HG02678 (cell line): ENCODE data around the gene RETREG1.
"Not testable (repeated sequence)": the region's sequence is repeated elsewhere in the genome, so short reads cannot be mapped to it uniquely, and the experiment has no call there.

ENCODE experiments used
- ATAC-seq: cut with Tn5 transposase; IDR thresholded peaks from one replicate; pipeline ENCODE4 v1.9.1; 2021; ENCODE audit warnings: mild to moderate bottlenecking, moderate library complexity; ENCODE audit not compliant: unreplicated experiment

RETREG1 gene

GRCh38 chr5:16493261-16493660 lies 123.5 kb downstream of the RETREG1 start:
- ATAC-seq = no peak

DNA sequence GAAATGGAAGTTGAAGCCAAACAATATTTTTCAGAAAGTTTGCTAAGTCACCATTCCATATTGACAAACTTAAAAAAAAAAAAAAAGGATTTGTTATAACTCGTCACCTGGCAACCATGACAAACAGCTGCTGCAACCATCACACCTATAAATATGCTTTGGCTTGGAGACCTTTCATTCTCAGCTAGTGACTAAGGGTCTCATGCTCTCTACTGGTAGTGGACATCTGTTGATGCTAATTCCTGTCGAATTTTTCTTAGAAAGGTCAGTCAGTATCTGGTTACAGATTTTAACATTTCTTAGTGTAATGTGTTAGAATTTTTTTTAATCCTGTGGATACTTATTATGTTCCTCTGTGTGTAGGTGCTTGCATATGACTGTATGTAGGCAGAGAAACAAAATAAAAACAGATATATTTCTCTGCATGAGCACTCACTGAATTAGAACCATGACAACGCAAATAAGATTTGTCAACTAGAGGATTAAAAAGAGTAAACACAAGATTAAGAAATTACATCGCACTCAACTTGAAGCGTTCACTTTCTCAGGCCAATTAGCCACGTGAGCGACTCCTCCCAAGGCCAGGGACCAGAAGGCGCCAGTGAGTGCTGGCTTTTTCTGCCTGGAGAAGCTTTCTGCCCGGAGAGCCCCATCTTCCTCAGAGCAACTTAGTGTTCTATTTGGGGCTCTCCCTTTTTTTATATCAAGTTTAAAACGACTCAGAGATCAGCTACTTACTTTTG lies 124.2 kb downstream of the RETREG1 start:
- ATAC-seq = no peak

DNA sequence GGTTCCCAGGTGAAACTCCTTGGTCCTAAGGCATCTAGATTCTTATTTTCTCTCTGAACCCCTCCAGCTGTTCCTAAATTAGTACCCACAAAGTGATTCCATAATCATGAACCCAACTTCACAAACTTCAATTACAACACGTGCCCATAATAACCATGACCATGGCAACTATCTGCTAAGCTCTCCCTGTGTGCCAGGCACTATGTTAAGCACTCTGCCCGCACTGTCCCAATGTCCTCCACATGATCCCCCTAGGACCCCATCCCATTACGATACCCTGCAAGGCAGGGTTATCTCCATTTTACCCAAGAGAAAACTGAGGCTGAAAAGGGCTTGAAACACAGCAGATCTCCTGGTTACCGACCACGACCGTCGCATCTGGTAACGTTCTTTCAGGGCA lies 125.9 kb downstream of the RETREG1 start:
- ATAC-seq = no peak

GRCh38 chr5:16489322-16489791 lies 127.4 kb downstream of the RETREG1 start:
- ATAC-seq = no peak

- no peak for ATAC-seq
Observed at GRCh38 chr5:16487456-16487855, 129.3 kb downstream of the RETREG1 start.

- ATAC-seq = no peak
Observed at GRCh38 chr5:16486711-16487111, 130.1 kb downstream of the RETREG1 start.

DNA sequence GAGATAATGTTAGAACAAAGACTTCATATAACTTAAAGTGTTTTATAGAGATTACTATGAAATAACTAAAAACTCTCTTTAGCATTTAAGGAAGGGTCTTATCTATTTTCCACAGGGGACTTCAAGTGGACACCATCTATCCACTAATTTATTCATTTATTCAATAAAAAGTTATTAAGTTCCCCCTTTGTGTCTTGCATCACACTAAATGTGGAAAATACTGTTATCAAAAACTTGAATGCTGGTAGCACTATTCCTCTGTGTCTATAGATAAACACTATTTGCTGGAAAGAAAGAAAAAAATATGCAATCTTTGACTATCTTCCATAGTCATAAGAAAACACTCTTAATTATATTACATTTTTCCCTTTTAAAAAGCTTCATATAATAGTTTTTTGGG lies 131.1 kb downstream of the RETREG1 start:
- no peak for ATAC-seq

DNA sequence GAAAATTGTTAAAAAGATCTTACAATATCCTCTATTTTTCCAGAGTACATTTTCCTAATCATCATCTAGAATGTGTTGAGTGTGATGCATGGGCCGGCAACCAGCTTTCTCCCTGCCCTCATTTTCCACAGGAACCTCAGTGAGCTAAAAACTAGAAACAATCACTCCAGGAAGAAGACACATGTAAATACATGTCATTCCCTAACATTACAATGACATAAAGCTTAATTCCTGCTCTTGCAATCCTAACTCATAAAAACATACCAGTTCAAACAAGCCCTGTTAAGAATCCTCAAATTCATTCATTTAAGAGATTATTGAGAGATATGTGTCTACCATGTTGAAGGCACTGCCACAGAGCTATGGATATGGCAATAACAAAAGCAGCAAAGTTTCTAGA lies 132.7 kb downstream of the RETREG1 start:
- ATAC-seq = no peak

- no peak for ATAC-seq
Observed at GRCh38 chr5:16483361-16483760, 133.4 kb downstream of the RETREG1 start.

GRCh38 chr5:16482891-16483290 lies 133.9 kb downstream of the RETREG1 start:
- no peak for ATAC-seq

- ATAC-seq = no peak
Observed at GRCh38 chr5:16480821-16481538, 135.8 kb downstream of the RETREG1 start.

DNA sequence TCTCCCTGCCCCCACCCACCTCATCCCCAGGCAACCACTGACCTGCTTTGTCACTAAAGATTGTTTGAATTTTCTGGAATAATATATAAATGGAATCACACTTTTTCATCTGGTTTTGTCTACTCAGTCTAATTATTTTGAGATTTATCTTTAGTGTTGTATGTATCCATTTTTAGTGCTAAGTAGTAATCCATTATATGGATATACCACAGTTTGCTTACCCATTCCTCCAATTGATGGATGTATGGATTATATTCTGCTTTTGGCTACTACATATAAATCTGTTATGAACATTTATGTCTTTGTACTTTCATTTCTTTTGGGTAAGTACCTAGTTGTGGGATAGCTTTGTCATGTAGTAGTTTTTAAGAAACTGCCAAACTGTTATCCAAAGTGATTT lies 136.7 kb downstream of the RETREG1 start:
- ATAC-seq = no peak

DNA sequence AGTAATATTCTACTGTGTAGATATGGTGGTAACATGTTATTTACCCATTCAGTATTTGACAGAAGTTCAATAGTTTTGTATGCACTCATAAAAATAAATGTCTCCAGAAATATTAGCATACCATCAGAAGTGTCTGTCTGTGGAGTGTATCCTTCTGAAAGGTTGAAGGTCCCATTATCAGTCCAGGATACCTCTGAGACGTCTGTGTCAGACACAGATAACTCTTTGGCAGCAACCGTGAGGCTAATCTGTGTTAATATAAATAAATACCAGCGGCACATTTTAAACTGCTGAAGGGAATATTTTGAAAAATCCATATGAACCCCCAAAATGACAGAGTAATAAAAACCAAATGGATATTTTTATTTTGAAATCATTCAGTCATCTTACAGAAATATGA lies 139.3 kb downstream of the RETREG1 start:
- no peak for ATAC-seq

GRCh38 chr5:16476417-16476816 lies 140.4 kb downstream of the RETREG1 start:
- not testable (repeated sequence) for ATAC-seq

DNA sequence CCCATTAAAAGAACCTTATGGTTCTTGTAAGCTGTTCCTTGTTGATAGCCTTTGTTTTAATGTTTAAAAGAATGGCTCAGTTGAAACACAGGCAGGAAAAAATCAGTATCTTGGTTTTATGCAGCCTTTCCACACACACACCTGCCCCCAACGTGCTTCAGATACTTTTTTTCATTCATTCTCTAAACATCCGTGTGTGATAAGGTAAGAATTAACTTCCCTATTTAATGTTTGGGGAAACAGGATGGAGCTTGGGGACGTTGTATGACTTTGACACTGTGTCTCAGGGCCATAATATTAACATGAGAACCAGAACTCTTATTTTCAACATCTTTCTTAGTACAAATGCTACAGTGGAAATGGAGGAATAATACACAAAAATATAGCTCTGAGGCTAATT lies 145.4 kb downstream of the RETREG1 start:
- no peak for ATAC-seq

DNA sequence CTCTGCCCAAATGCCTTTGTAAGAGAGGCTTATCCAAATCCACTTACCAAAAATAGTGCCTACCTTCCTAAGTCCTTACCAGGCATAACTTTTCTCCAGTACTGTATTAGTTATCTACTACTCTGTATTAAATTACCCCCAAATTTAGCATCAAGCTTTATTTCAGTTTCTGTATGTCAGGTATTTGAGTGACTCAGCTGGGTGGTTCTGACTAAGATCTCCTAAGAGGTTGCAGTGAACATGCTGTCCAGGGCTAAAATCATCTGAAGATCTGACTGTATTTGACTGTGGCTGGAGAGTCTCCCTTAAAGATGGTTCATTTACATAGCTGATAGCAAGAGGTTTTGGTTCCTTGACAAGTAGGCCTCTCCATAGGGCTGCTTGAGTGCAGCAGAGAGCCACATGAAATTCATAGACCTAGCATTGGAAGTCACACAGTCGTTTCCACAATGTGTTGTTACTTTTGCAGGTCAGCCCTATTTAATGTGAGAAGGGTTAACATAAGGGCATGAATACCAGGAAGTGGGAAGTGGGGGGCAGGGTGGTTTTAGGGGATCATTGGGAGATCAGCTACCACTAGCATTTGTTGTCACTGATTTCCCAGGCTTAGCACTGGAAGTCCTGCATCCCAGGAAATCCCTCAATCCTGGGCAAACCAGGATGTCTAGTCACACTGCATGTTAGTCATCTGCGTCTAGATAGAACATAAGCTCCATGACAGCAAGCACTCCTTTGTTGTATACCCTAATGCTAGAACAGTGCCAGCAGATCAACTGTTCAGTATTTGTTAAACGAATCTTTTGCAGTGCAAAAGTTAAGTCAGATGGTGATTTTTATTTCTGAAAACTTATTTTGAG lies 149.2 kb downstream of the RETREG1 start:
- ATAC-seq = peak; percentile 71

DNA sequence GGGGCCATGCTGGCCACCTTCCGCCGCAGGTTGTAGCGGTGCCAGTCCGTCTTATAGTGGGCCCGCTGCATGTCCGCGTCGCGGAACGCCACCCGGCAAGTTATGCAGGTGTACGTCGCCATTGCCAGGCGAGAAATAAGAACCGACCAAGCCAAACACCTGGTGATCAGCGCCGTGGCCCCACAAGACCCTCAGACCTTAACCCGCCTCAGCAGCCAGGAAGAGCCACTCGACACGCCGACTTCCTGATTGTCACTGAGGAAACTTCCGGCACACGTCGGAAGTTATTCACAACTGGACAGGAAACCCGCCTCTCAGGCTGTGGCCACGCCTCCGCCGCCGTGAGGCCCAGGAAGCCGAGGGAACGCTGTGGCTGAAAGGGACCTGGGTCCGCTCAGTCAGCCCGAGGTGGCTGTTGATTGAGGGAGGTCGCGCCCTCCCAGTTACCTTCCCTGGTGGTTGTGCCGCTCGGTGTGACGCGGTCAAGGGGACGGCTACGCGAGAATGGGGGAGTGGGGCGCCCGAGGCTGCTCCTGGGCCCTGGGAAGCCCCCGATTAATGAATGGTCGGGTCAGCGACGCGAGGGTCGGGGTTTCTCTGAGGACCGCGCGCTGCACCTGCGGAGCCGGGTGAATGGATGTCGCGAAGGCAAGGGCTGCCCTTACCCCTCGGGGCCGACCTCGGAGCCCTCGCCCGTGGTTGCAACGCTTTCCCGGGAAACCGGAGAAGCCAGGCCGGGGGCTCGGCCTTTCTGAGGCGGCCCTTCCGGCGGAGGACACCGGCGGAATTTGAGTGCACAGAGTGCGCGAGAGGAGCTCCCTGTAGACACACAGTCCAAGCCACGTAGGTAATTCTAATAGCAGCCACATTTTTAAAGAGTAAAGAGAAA lies 151.0 kb downstream of the RETREG1 start, which contains the start of gene ZNF622:
Gene ZNF622, minus strand, starts transcription at position 257 of the 889 bp plus-strand sequence. Its CDS starts 135 bp downstream, at position 122.
- peak; percentile 84 for ATAC-seq

DNA sequence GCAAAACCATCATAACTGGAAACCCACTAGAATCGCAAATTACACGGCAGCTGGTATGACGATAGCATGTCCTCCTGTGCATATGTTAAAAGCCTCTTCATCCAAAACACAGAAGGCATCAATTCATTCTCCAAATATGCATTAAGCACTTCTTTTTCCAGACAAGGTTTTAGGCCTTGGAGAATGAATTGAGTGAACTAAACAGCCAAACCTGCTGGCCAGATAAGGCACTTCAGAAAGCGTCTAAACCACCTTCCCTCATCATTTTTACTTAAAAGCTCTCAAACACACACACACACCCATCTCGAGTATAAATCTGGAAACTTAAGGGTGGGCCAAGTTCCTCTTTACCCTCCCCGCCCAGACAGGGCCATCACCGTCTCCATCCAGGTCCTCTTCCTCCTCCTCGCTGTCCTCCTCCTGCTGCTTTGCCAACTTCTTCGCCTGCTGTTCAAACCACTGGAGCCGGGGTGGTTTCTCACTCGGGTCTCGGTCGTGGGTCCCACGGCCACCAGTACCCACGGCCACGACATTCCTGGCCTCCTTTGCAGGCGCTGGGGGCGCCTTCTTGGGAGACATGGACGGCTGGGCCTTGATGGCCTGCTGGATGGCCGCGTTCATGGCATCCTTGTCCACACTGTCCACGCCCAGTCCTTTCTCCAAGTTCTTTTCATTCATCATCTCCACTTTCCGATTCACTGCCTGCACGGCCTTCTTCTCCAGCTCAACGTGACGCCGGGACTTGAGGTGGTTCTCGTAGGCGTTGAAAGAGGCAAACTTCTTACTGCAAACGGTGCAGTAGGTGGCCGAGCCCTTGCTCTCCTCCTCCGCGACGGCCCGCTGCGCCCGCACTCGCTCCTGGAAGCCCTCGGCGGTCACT lies 151.9 kb downstream of the RETREG1 start:
- no peak for ATAC-seq

DNA sequence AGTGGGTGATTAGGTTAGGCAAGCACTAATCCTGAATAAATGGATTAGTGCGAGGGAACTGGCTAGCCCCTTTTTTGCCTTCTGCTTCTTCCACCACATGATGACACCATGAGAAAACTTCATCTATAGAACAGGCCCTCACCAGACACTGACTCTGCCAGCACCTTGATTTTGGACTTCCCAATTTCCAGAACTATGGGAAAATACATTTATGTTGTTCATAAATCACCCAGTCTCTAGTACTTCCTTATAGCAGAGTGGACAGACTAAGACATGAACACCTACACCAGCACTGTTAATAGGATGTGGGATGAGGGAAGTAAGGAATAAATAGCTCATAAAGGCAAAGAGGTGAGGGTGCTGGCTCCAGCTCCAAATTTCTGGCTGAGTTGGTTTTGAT lies 152.6 kb downstream of the RETREG1 start:
- no peak for ATAC-seq
